ENCODE measurements around the gene TSPEAR. TPM values are rescaled to one million over a fixed set of nuclear protein-coding genes. Genes with fewer than 3 reads are reported as not detected.

TSPEAR gene
- total RNA-seq, 1 experiment from 2014 or later: not detected

DNA sequence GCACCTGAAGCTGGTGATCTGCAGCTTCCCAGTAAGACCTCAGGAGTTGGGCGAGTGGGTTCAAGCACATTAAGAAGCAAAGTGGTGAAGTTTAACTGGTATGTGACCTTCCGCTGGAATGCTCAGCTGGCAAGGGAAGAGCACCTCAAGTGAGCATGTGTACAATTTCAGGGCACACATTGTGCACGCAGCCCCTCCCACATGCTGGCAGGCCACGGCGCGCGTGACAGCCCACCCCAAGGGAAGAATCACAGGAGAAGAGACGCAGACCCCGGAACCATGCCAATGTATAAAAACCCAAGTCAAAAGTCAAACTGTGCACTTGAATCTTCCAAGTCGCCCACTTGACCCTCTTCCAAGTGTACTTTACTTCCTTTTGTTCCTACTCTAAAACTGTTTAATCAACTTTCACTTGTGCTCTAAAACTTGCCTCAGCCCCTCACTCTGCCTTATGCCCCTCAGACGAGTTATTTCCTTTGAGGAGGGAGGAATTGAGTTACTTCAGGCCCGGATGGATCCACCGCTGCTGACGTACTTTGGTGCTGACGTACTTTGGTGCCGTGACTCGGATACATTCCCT is 236.0 kb downstream of the TSPEAR start:
- DNase-seq (ENCODE audit: low read depth): no peak
- in situ Hi-C loops (cut with HindIII; ENCODE audit: low pct_unique_long_range_greater_than_20kb, low sequenced_read_pairs): loop anchor here (25.0 kb wide), 1 partner anchor 662 kb away; no protein-coding TSS in a partner anchor

- in situ Hi-C loops (cut with HindIII; ENCODE audit: low pct_unique_long_range_greater_than_20kb, low sequenced_read_pairs): no loop called here
Observed at GRCh38 chr21:44473915-44474555, 237.3 kb downstream of the TSPEAR start.

GRCh38 chr21:44471996-44472395 is 239.4 kb downstream of the TSPEAR start:
- in situ Hi-C loops (cut with HindIII; ENCODE audit: low pct_unique_long_range_greater_than_20kb, low sequenced_read_pairs): no loop called here
- DNase-seq (ENCODE audit: low read depth): no peak

More at GRCh38 chr21:44473915-44474555, 237.3 kb downstream of the TSPEAR start:
- DNase-seq (ENCODE audit: low read depth): no peak

GRCh38 chr21:44471341-44471740 is 240.0 kb downstream of the TSPEAR start:
- no peak for DNase-seq (ENCODE audit: low read depth)

GRCh38 chr21:44467859-44468195 is 243.5 kb downstream of the TSPEAR start:
- in situ Hi-C loops (cut with HindIII; ENCODE audit: low pct_unique_long_range_greater_than_20kb, low sequenced_read_pairs): no loop called here
- no peak for DNase-seq (ENCODE audit: low read depth)

More at GRCh38 chr21:44471341-44471740, 240.0 kb downstream of the TSPEAR start:
- in situ Hi-C loops (cut with HindIII; ENCODE audit: low pct_unique_long_range_greater_than_20kb, low sequenced_read_pairs): no loop called here

GRCh38 chr21:44466996-44467858 is 244.1 kb downstream of the TSPEAR start:
- in situ Hi-C loops (cut with HindIII; ENCODE audit: low pct_unique_long_range_greater_than_20kb, low sequenced_read_pairs): no loop called here
- no peak for DNase-seq (ENCODE audit: low read depth)

GRCh38 chr21:44466351-44466954 is 244.9 kb downstream of the TSPEAR start:
- in situ Hi-C loops (cut with HindIII; ENCODE audit: low pct_unique_long_range_greater_than_20kb, low sequenced_read_pairs): no loop called here
- no peak for DNase-seq (ENCODE audit: low read depth)

GRCh38 chr21:44464351-44464750 is 247.0 kb downstream of the TSPEAR start:
- in situ Hi-C loops (cut with HindIII; ENCODE audit: low pct_unique_long_range_greater_than_20kb, low sequenced_read_pairs): no loop called here
- no peak for DNase-seq (ENCODE audit: low read depth)

DNA sequence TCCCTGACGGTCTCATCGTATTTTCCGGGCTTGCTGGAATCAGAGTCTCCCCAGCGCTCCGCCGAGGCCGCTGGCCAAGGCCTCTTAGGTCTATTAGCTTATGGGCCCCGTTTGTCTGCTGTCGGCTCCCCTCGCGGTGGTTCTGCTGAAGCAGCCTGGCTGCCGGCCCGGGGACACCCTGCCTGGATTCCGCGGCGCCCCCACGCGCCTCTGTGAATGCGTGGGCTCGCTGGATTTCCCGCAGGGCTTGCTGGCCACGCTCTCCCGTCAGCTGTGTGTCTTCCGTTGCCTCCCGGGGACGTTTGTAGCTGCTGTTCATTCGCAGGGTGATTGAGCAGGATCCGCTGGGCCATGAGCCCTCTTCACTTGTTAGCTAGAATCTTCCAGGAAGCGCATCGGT is 247.6 kb downstream of the TSPEAR start:
- in situ Hi-C loops (cut with HindIII; ENCODE audit: low pct_unique_long_range_greater_than_20kb, low sequenced_read_pairs): no loop called here
- DNase-seq (ENCODE audit: low read depth): no peak

DNA sequence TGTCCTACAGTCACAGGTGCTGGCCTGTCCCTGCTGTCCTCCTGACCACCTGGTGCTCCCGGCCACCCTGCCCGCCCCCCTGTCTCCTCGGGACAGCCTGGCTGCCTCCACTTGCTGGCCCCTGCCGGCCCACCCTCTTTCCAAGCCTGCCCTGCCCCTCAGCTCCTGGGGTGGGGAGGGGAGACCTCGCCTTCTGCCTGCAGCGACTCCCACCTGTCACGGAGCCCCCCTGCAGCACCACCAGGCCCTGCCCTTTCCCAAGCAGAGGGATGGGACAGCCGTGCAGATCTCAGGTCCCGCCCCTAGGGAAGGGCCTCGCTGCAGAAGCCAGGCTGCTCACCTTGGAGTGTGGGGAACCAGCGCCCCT is 248.6 kb downstream of the TSPEAR start:
- in situ Hi-C loops (cut with HindIII; ENCODE audit: low pct_unique_long_range_greater_than_20kb, low sequenced_read_pairs): no loop called here

DNA sequence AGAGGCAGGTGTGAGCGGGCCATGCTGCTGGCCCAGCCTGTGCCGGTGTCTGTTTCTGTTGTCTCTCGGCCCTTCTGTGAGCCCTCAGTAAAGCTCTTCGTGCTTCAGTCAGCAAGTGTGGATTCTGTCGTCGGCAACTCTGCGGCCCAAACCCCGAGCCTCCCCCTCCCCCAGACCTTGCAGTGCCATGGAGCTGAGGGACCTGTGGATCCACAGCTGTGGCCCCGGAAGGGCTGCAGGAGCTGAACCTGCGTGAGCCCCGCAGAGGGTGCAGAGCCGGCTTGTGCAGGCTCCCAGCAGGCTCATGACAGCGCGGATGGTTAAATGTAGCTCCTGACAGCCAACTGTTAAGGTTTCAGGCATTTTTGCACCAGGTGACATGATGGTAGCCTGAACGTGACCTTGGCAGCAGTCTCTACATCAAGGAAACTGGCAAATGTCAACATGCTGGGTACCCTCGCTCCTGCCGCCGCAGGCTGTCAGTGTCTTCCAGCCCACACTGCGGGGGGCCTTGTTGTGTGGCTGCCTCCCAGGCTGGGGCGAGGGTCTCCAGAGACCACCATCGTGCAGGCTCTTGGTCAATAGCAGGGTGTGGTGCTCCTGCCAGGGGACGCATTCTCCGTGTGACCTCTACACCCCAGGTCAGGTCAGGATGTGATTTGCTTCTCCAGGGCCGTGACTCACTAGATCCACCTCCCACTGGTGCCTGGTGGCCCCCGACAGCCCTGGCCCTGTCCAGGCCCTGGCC is 249.1 kb downstream of the TSPEAR start:
- in situ Hi-C loops (cut with HindIII; ENCODE audit: low pct_unique_long_range_greater_than_20kb, low sequenced_read_pairs): no loop called here
- no peak for DNase-seq (ENCODE audit: low read depth)

More for the DNA sequence above, 248.6 kb downstream of the TSPEAR start:
- no peak for DNase-seq (ENCODE audit: low read depth)

- DNase-seq (ENCODE audit: low read depth): no peak
- in situ Hi-C loops (cut with HindIII; ENCODE audit: low pct_unique_long_range_greater_than_20kb, low sequenced_read_pairs): no loop called here
Observed at GRCh38 chr21:44461464-44462001, 249.8 kb downstream of the TSPEAR start.

- in situ Hi-C loops (cut with HindIII; ENCODE audit: low pct_unique_long_range_greater_than_20kb, low sequenced_read_pairs): no loop called here
- DNase-seq (ENCODE audit: low read depth): no peak
Observed at GRCh38 chr21:44461005-44461404, 250.4 kb downstream of the TSPEAR start.

GRCh38 chr21:44460441-44460755 is 251.0 kb downstream of the TSPEAR start:
- DNase-seq (ENCODE audit: low read depth): no peak
- in situ Hi-C loops (cut with HindIII; ENCODE audit: low pct_unique_long_range_greater_than_20kb, low sequenced_read_pairs): no loop called here

DNA sequence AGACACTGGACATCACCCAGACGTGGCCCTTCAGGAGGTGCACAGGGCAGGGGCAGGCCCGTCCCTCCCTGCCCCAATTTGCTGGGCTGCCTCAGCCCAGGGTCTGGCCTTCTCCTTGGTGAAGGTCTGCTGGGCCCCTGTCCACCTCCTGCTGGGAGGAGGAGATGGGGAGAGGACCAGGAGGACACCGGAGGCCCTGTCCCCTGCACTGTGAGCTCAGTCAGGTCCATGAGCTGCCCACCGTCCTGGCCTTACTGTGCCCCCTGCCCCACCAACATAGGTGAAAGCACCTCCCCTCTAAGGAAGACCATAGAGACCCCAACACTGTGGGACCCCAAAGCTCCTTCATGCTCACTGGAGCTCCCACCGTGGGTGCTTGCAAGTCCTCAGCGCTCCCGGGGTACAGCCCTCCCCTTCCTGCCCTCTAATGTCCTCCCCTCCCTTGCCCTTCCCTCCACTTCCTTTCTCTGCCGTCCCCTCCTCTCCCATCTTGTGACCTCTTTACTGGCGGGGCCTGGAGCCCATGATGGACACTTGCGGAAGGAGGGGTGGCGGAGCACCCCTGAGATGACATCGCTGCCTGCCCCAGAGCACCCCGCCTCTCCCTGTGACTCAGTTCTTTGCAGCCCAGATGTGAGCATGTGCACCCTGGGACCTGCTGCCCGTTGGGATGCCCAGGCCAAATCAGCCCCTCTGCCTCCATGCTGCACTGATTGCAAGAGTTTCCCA is 251.5 kb downstream of the TSPEAR start:
- in situ Hi-C loops (cut with HindIII; ENCODE audit: low pct_unique_long_range_greater_than_20kb, low sequenced_read_pairs): no loop called here
- no peak for DNase-seq (ENCODE audit: low read depth)

GRCh38 chr21:44458971-44459711 is 252.2 kb downstream of the TSPEAR start:
- no peak for DNase-seq (ENCODE audit: low read depth)
- in situ Hi-C loops (cut with HindIII; ENCODE audit: low pct_unique_long_range_greater_than_20kb, low sequenced_read_pairs): no loop called here
